Measurements from ENCODE around the gene ATP6V0E2.

The ATP6V0E2 gene

DNA sequence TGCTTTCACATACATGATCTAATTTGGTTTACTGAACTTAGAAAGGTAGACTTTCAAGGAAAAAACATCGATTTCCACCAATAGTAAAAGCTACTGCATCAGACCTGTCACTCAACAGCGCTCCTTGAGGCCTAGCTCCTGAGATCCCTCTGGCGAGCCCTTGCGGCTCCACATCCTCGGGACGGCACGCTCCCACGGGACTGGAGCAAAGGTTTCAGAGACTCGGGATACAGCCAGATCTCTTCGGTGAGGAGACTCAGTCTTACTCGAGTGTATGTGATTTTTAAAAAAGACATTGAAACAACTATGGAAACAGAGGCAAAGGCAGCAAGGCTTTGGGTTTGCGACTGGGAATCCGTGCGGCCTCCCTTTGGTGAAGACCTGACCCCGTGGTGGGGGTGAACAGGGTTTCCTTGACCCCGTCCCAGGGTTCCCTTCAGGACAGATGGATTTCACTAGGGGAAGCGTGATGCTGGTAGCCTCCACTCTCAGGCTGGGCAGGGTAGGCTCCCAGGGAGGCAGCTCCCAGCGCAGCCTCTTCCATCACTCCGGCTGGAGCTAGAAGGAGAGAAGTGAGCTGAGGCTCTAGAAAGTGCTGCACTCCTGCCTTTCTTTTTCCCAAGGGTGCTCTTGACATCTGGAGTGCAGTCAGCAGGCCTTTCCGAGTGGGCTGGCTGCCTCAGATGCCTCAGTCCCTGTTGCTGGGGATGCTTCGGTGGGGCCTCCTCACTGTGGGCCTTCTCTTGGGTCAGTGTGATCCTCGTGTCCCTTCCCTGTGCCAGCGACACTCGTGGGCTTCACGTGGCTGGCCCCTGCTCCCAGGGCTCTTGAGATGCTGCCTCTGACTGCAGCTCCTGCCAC lies 5.8 kb upstream of the ATP6V0E2 start:
- Histone ChIP-seq H2AFZ (ENCODE audit: low read depth, low read length) (no peak overlapping the region), H4K20me1 (ENCODE audit: insufficient read depth, low read length) (no peaks in the 10 kb centered on the region), H3K27ac (ENCODE audit: low read length) (no peak overlapping the region), H3K4me3 (ENCODE audit: low read length) (no peak overlapping the region), H3K27me3 (ENCODE audit: low read depth, low read length) (no peaks in the 10 kb centered on the region), H3K4me2 (ENCODE audit: low read length) (no peak overlapping the region), H3K9me3 (ENCODE audit: insufficient read depth, low read length) (no peaks in the 10 kb centered on the region), H3K9ac (ENCODE audit: low read length) (no peak overlapping the region), H3K79me2 (ENCODE audit: low read length) (no peaks in the 10 kb centered on the region), H3K4me1 (ENCODE audit: low read length) (peaks cover 5% of the 10 kb centered on the region; the same call in 1 of the 2 replicates), H3K36me3 (replicated peaks; ENCODE audit: low read depth, low read length) (no peaks in the 10 kb centered on the region)
- no peak for TF ChIP-seq CTCF (IDR thresholded peaks at IDR 0.05; ENCODE audit: low read depth, low read length)

- Histone ChIP-seq H3K27me3 (ENCODE audit: low read depth, low read length) (no peaks in the 10 kb centered on the region), H3K79me2 (ENCODE audit: low read length) (no peaks in the 10 kb centered on the region), H3K4me1 (ENCODE audit: low read length) (peaks cover 5% of the 10 kb centered on the region; the same call in 1 of the 2 replicates), H3K27ac (ENCODE audit: low read length) (no peak overlapping the region), H3K9me3 (ENCODE audit: insufficient read depth, low read length) (no peaks in the 10 kb centered on the region), H3K36me3 (replicated peaks; ENCODE audit: low read depth, low read length) (no peaks in the 10 kb centered on the region), H4K20me1 (ENCODE audit: insufficient read depth, low read length) (no peaks in the 10 kb centered on the region), H3K9ac (ENCODE audit: low read length) (no peak overlapping the region), H3K4me3 (ENCODE audit: low read length) (no peak overlapping the region), H2AFZ (ENCODE audit: low read depth, low read length) (no peak overlapping the region), H3K4me2 (ENCODE audit: low read length) (no peak overlapping the region)
- no peak for TF ChIP-seq EZH2phosphoT487 (IDR thresholded peaks at IDR 0.05; ENCODE audit: low read depth)
- no peak for TF ChIP-seq CTCF (IDR thresholded peaks at IDR 0.05; ENCODE audit: low read depth, low read length)
Observed at GRCh38 chr7:149868623-149869290, 5.0 kb upstream of the ATP6V0E2 start.

DNA sequence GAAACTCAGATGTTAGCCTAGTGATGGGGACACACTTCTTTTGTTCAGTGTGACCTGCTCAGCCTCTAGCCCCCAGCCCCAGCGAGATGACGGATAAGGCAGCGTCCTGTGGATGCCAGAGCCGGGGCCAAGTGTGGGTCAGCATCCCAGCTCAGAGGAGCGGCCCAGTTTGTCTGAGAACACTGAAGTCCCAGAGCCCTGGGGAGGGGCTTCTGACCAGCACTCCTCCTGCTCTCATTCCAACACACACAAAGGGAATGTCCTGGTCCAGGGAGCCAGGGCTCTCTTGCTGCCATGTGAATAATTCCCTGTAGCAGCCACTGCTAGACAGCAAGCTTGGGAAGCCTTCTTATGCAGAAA lies 4.5 kb upstream of the ATP6V0E2 start:
- Histone ChIP-seq H3K36me3 (replicated peaks; ENCODE audit: low read depth, low read length) (no peaks in the 10 kb centered on the region), H2AFZ (ENCODE audit: low read depth, low read length) (no peak overlapping the region), H3K4me1 (ENCODE audit: low read length) (peaks cover 5% of the 10 kb centered on the region; the same call in 1 of the 2 replicates), H3K27me3 (ENCODE audit: low read depth, low read length) (no peaks in the 10 kb centered on the region), H3K79me2 (ENCODE audit: low read length) (no peaks in the 10 kb centered on the region), H3K4me3 (ENCODE audit: low read length) (no peak overlapping the region), H3K27ac (ENCODE audit: low read length) (no peak overlapping the region), H3K4me2 (ENCODE audit: low read length) (no peak overlapping the region), H3K9ac (ENCODE audit: low read length) (no peak overlapping the region), H4K20me1 (ENCODE audit: insufficient read depth, low read length) (no peaks in the 10 kb centered on the region), H3K9me3 (ENCODE audit: insufficient read depth, low read length) (no peaks in the 10 kb centered on the region)
- TF ChIP-seq CTCF (IDR thresholded peaks at IDR 0.05; ENCODE audit: low read depth, low read length) (no peak), EZH2phosphoT487 (IDR thresholded peaks at IDR 0.05; ENCODE audit: low read depth) (no peak)

- Histone ChIP-seq H3K27ac (ENCODE audit: low read length) (no peak overlapping the region), H3K4me2 (ENCODE audit: low read length) (no peak overlapping the region), H3K36me3 (replicated peaks; ENCODE audit: low read depth, low read length) (no peaks in the 10 kb centered on the region), H3K4me1 (ENCODE audit: low read length) (peaks cover 10% of the 10 kb centered on the region; the same call in 1 of the 2 replicates), H3K9ac (ENCODE audit: low read length) (no peak overlapping the region), H3K9me3 (ENCODE audit: insufficient read depth, low read length) (no peaks in the 10 kb centered on the region), H3K27me3 (ENCODE audit: low read depth, low read length) (no peaks in the 10 kb centered on the region), H3K4me3 (ENCODE audit: low read length) (no peak overlapping the region), H4K20me1 (ENCODE audit: insufficient read depth, low read length) (no peaks in the 10 kb centered on the region), H2AFZ (ENCODE audit: low read depth, low read length) (no peak overlapping the region), H3K79me2 (ENCODE audit: low read length) (no peaks in the 10 kb centered on the region)
- TF ChIP-seq EZH2phosphoT487 (IDR thresholded peaks at IDR 0.05; ENCODE audit: low read depth), result no peak
- TF ChIP-seq CTCF (IDR thresholded peaks at IDR 0.05; ENCODE audit: low read depth, low read length), result no peak
Observed at GRCh38 chr7:149869867-149870266, 3.9 kb upstream of the ATP6V0E2 start.
